NCI-H1436 treated with DMSO at 0.1 percent for 48 hours (cell line): ENCODE data around the gene NUMB.

ENCODE experiments used
- DNase-seq: peaks from one replicate; lab custom pipeline; 2025; lab: John Stamatoyannopoulos, UW

Gene NUMB

GRCh38 chr14:73245480-73246325, 212.6 kb downstream of the NUMB start:
- no peak for DNase-seq

- DNase-seq: no peak
Measured at GRCh38 chr14:73244541-73245290, 213.6 kb downstream of the NUMB start.

GRCh38 chr14:73243748-73244147, 214.6 kb downstream of the NUMB start:
- DNase-seq: no peak

GRCh38 chr14:73243341-73243740, 215.0 kb downstream of the NUMB start:
- no peak for DNase-seq

GRCh38 chr14:73242357-73242901, 215.9 kb downstream of the NUMB start:
- DNase-seq: no peak

- no peak for DNase-seq
Measured at GRCh38 chr14:73241481-73242165, 216.7 kb downstream of the NUMB start.

- no peak for DNase-seq
Measured at GRCh38 chr14:73240816-73241480, 217.4 kb downstream of the NUMB start.

- DNase-seq: no peak
Measured at GRCh38 chr14:73239393-73240241, 218.7 kb downstream of the NUMB start.

- no peak for DNase-seq
Measured at GRCh38 chr14:73238941-73239340, 219.4 kb downstream of the NUMB start.

- DNase-seq: no peak
Measured at GRCh38 chr14:73238424-73238852, 219.9 kb downstream of the NUMB start.

- DNase-seq: no peak
Measured at GRCh38 chr14:73237786-73238423, 220.4 kb downstream of the NUMB start.

- DNase-seq: no peak
Measured at GRCh38 chr14:73237219-73237785, 221.0 kb downstream of the NUMB start, which contains the start of gene PAPLN. TSS of gene PAPLN (plus strand) at chr14:73237506. CDS start at chr14:73239779, 2,273 bp downstream.

GRCh38 chr14:73236752-73237218, 221.6 kb downstream of the NUMB start:
- no peak for DNase-seq

GRCh38 chr14:73236157-73236556, 222.2 kb downstream of the NUMB start:
- DNase-seq: no peak

GRCh38 chr14:73235531-73236155, 222.7 kb downstream of the NUMB start:
- DNase-seq: no peak

- no peak for DNase-seq
Measured at GRCh38 chr14:73234586-73235394, 223.6 kb downstream of the NUMB start.

GRCh38 chr14:73234029-73234428, 224.3 kb downstream of the NUMB start:
- DNase-seq: no peak

GRCh38 chr14:73233564-73233963, 224.8 kb downstream of the NUMB start:
- no peak for DNase-seq
